ENCODE data around the gene UBR3.
"Not testable (repeated sequence)": the region's sequence is repeated elsewhere in the genome, so short reads cannot be mapped to it uniquely, and the experiment has no call there.

The UBR3 gene

DNA sequence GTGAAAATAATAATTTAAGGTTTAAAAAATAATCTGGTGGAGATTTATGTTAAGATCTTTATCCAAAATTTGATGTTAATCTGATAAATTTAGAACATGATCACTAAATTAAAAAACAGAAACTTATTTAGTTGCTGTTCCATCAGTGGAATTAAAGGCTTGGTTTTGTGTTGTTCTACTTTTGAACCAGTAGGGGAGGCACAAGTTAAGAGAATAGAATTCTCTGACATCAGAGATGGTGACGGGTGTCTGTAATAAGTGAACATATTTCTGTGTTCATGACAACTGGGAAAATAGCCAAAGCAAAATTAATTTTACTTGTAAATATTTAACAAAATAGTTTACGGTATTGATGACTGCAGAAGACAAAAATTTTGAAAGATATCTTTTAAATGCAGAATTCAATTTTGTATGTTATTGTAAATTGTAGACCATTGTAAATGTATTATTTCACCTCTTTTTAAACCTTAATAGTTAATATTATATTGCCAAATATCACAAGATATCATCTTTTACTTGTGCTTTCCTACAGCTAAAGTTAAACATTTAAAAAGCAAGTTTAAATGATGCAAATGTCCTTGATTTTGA lies 106.0 kb downstream of the UBR3 start:
- Histone ChIP-seq H3K79me2 (ENCODE audit: low read length) (no peaks in the 10 kb centered on the region), H3K4me1 (ENCODE audit: low read length) (no peaks in the 10 kb centered on the region), H3K9ac (ENCODE audit: low read length) (no peak overlapping the region), H3K9me2 (replicated peaks; ENCODE audit: insufficient read depth, low read length) (no peaks in the 10 kb centered on the region), H3K4me3 (ENCODE audit: low read length) (no peak overlapping the region), H3F3A (ENCODE audit: insufficient read depth, low read length) (no peaks in the 10 kb centered on the region), H3K27me3 (replicated peaks; ENCODE audit: insufficient read depth, low read length) (no peaks in the 10 kb centered on the region), H4K20me1 (ENCODE audit: insufficient read depth, low read length) (no peaks in the 10 kb centered on the region), H3K9me3 (replicated peaks; ENCODE audit: insufficient read depth, low read length) (no peaks in the 10 kb centered on the region), H2AFZ (ENCODE audit: low read length) (no peak overlapping the region), H3K4me2 (ENCODE audit: low read depth, low read length) (no peak overlapping the region), H3K27ac (ENCODE audit: low read length) (no peak overlapping the region), H3K36me3 (replicated peaks; ENCODE audit: insufficient read depth, low read length) (no peaks in the 10 kb centered on the region)
- no peak for TF ChIP-seq EZH2phosphoT487 (IDR thresholded peaks at IDR 0.05; ENCODE audit: low read length)
- peak; percentile 67 for TF ChIP-seq CTCF (IDR thresholded peaks at IDR 0.05; ENCODE audit: low read length)
- DNase-seq, result peak; percentile 45

GRCh38 chr2:169936652-169937051 lies 109.4 kb downstream of the UBR3 start:
- not testable (repeated sequence) for H3K9me2 ChIP-seq (replicated peaks; ENCODE audit: insufficient read depth, low read length); H3K4me3 ChIP-seq (ENCODE audit: low read length); H3K27me3 ChIP-seq (replicated peaks; ENCODE audit: insufficient read depth, low read length); H4K20me1 ChIP-seq (ENCODE audit: insufficient read depth, low read length); H3K27ac ChIP-seq (ENCODE audit: low read length); H3K36me3 ChIP-seq (replicated peaks; ENCODE audit: insufficient read depth, low read length); H2AFZ ChIP-seq (ENCODE audit: low read length); H3K4me2 ChIP-seq (ENCODE audit: low read depth, low read length); H3K9ac ChIP-seq (ENCODE audit: low read length); H3K9me3 ChIP-seq (replicated peaks; ENCODE audit: insufficient read depth, low read length); DNase-seq; H3F3A ChIP-seq (ENCODE audit: insufficient read depth, low read length); H3K79me2 ChIP-seq (ENCODE audit: low read length); H3K4me1 ChIP-seq (ENCODE audit: low read length)

DNA sequence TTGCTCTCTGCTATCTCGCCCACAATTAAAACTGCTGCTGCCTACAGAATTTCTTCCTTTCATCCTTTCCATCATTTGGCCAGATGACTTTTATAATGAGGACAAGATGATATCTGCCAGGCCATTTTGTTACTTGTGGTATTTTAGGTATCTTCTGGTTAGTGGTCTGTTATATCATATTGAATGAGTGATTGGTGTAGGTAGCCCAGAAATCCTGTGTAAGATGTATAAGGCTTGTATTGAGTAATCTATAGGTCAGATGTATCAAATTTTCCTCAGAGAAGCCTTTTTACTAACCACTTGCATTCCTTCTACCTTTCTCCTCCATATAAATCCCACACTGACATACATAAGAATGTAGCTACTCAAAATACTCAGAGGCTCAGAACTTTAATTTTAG lies 118.3 kb downstream of the UBR3 start:
- H3K9me2 ChIP-seq (replicated peaks; ENCODE audit: insufficient read depth, low read length), result no peaks in the 10 kb centered on the region
- no peaks in the 10 kb centered on the region for H4K20me1 ChIP-seq (ENCODE audit: insufficient read depth, low read length)
- no peak overlapping the region for H3K4me2 ChIP-seq (ENCODE audit: low read depth, low read length)
- no peak overlapping the region for H3K27ac ChIP-seq (ENCODE audit: low read length)
- H3K27me3 ChIP-seq (replicated peaks; ENCODE audit: insufficient read depth, low read length), result no peaks in the 10 kb centered on the region
- H3K4me1 ChIP-seq (ENCODE audit: low read length), result no peaks in the 10 kb centered on the region
- H3K36me3 ChIP-seq (replicated peaks; ENCODE audit: insufficient read depth, low read length), result peaks cover 2% of the 10 kb centered on the region; the same call in 1 of the 2 replicates
- H2AFZ ChIP-seq (ENCODE audit: low read length), result no peak overlapping the region
- no peak overlapping the region for H3K9ac ChIP-seq (ENCODE audit: low read length)
- DNase-seq, result no peak
- H3F3A ChIP-seq (ENCODE audit: insufficient read depth, low read length), result no peaks in the 10 kb centered on the region
- no peak for TF ChIP-seq EZH2 (optimal IDR thresholded peaks at IDR 0.05; ENCODE audit: low read depth, low read length)
- no peak for TF ChIP-seq EZH2phosphoT487 (IDR thresholded peaks at IDR 0.05; ENCODE audit: low read length)
- TF ChIP-seq CTCF (IDR thresholded peaks at IDR 0.05; ENCODE audit: low read length), result no peak
- no peaks in the 10 kb centered on the region for H3K9me3 ChIP-seq (replicated peaks; ENCODE audit: insufficient read depth, low read length)
- no peaks in the 10 kb centered on the region for H3K79me2 ChIP-seq (ENCODE audit: low read length)
- no peak overlapping the region for H3K4me3 ChIP-seq (ENCODE audit: low read length)

- H3K9ac ChIP-seq (ENCODE audit: low read length), result no peak overlapping the region
- peaks cover 2% of the 10 kb centered on the region; the same call in 1 of the 2 replicates for H3K36me3 ChIP-seq (replicated peaks; ENCODE audit: insufficient read depth, low read length)
- H3F3A ChIP-seq (ENCODE audit: insufficient read depth, low read length), result no peaks in the 10 kb centered on the region
- no peaks in the 10 kb centered on the region for H3K79me2 ChIP-seq (ENCODE audit: low read length)
- H3K4me3 ChIP-seq (ENCODE audit: low read length), result no peak overlapping the region
- no peak overlapping the region for H3K27ac ChIP-seq (ENCODE audit: low read length)
- no peaks in the 10 kb centered on the region for H3K9me2 ChIP-seq (replicated peaks; ENCODE audit: insufficient read depth, low read length)
- no peak for DNase-seq
- no peak for TF ChIP-seq EZH2 (optimal IDR thresholded peaks at IDR 0.05; ENCODE audit: low read depth, low read length)
- TF ChIP-seq EZH2phosphoT487 (IDR thresholded peaks at IDR 0.05; ENCODE audit: low read length), result no peak
- TF ChIP-seq CTCF (IDR thresholded peaks at IDR 0.05; ENCODE audit: low read length), result no peak
- no peaks in the 10 kb centered on the region for H4K20me1 ChIP-seq (ENCODE audit: insufficient read depth, low read length)
- H3K4me1 ChIP-seq (ENCODE audit: low read length), result no peaks in the 10 kb centered on the region
- no peak overlapping the region for H2AFZ ChIP-seq (ENCODE audit: low read length)
- no peaks in the 10 kb centered on the region for H3K27me3 ChIP-seq (replicated peaks; ENCODE audit: insufficient read depth, low read length)
- no peaks in the 10 kb centered on the region for H3K9me3 ChIP-seq (replicated peaks; ENCODE audit: insufficient read depth, low read length)
- H3K4me2 ChIP-seq (ENCODE audit: low read depth, low read length), result no peak overlapping the region
Observed at GRCh38 chr2:169946092-169946491, 118.8 kb downstream of the UBR3 start.

All from MM.1S (cell line).